HPDE6-E6E7 (cell line): ENCODE results near the gene MRTO4.
A peak's percentile ranks its signal among the peaks of the same experiment; 100 is the strongest.
"Not testable (repeated sequence)": the region's sequence is repeated elsewhere in the genome, so short reads cannot be mapped to it uniquely, and the experiment has no call there.

ENCODE experiments used
- DNase-seq: peaks from one replicate; pipeline ENCODE4 v3.0.0; 2011; ENCODE audit warnings: missing footprints; ENCODE audit errors: extremely low spot score

Gene MRTO4

GRCh38 chr1:19251305-19252196 is at the start of gene MRTO4, which contains the start of gene EMC1:
MRTO4 (plus strand) TSS chr1:19251805; CDS start chr1:19251836, 31 bp downstream.
EMC1 (minus strand) TSS chr1:19251524; CDS start chr1:19251509, 15 bp downstream.
- peak; percentile 85 for DNase-seq

- no peak for DNase-seq
Measured at GRCh38 chr1:19202396-19202795, 49.2 kb upstream of the MRTO4 start.

GRCh38 chr1:19203440-19203839 is 48.2 kb upstream of the MRTO4 start:
- peak; percentile 16 for DNase-seq

- no peak for DNase-seq
Measured at GRCh38 chr1:19204446-19205266, 46.9 kb upstream of the MRTO4 start.

GRCh38 chr1:19205403-19205802 is 46.2 kb upstream of the MRTO4 start:
- no peak for DNase-seq

- DNase-seq, result no peak
Measured at GRCh38 chr1:19205845-19206244, 45.8 kb upstream of the MRTO4 start.

- DNase-seq, result no peak
Measured at GRCh38 chr1:19206947-19207346, 44.7 kb upstream of the MRTO4 start.

GRCh38 chr1:19208710-19209438 is 42.7 kb upstream of the MRTO4 start:
- no peak for DNase-seq

GRCh38 chr1:19209439-19209989 is 42.1 kb upstream of the MRTO4 start:
- peak; percentile 16 for DNase-seq

- DNase-seq, result peak; percentile 88
Measured at GRCh38 chr1:19209990-19210771, 41.4 kb upstream of the MRTO4 start, which contains the start of gene UBR4. UBR4 (minus strand) TSS chr1:19210266; CDS start chr1:19210248, 18 bp downstream.

GRCh38 chr1:19210772-19211549 is 40.6 kb upstream of the MRTO4 start:
- no peak for DNase-seq

GRCh38 chr1:19212167-19212566 is 39.4 kb upstream of the MRTO4 start:
- no peak for DNase-seq

GRCh38 chr1:19213580-19213979 is 38.0 kb upstream of the MRTO4 start:
- DNase-seq, result no peak

- not testable (repeated sequence) for DNase-seq
Measured at GRCh38 chr1:19216585-19216984, 35.0 kb upstream of the MRTO4 start.

- DNase-seq, result no peak
Measured at GRCh38 chr1:19219451-19219850, 32.2 kb upstream of the MRTO4 start.

- no peak for DNase-seq
Measured at GRCh38 chr1:19220080-19220846, 31.3 kb upstream of the MRTO4 start.

- no peak for DNase-seq
Measured at GRCh38 chr1:19220991-19221390, 30.6 kb upstream of the MRTO4 start.

GRCh38 chr1:19222573-19222972 is 29.0 kb upstream of the MRTO4 start:
- no peak for DNase-seq
